Transverse colon (tissue), 4 donors: ENCODE results near the gene SCN5A. TPM values are rescaled to one million over a fixed set of nuclear protein-coding genes. Genes with fewer than 3 reads are reported as not detected.

Experiments used
- DNase-seq: peaks from one replicate; pipeline ENCODE4 v3.0.0-alpha.2; 2019
- H3K27ac ChIP-seq, 4 donors: fragments of 200-600 bp; sonication (generic); 2 replicates each; pipeline ENCODE4 v1.5.1; 2016 to 2018; ENCODE audit warnings: inconsistent platforms in 4 of 4
- H3K27me3 ChIP-seq: fragments of 200-600 bp; sonication (generic); 2 replicates; pipeline ENCODE4 v1.5.1; 2017; ENCODE audit warnings: inconsistent platforms
- H3K36me3 ChIP-seq, 4 donors: fragments of 200-600 bp; sonication (generic); 2 replicates each; pipeline ENCODE4 v1.5.1; 2017 to 2019; ENCODE audit warnings: inconsistent platforms in 4 of 4
- H3K4me1 ChIP-seq, 4 donors: fragments of 200-600 bp; sonication (generic); 2 replicates each; pipeline ENCODE4 v1.5.1; 2017 to 2020; ENCODE audit warnings: inconsistent platforms in 4 of 4
- H3K4me3 ChIP-seq, 4 donors: fragments of 200-600 bp; sonication (generic); 1 replicate in 1 of 4; 2 replicates in 3 of 4; pipeline versions ENCODE4 v1.5.1 to v1.6.1; 2017 to 2019; ENCODE audit warnings: inconsistent platforms in 4 of 4
- H3K9me3 ChIP-seq, 2 donors: fragments of 200-600 bp; sonication (generic); 2 replicates each; pipeline ENCODE4 v1.5.1; 2017 to 2019; ENCODE audit warnings: inconsistent platforms in 2 of 2
- EP300 ChIP-seq: sonication (generic); formaldehyde crosslinking; IDR thresholded peaks from one replicate; pipeline ENCODE4 v1.6.1; 2017; ENCODE audit warnings: antibody characterized with exemption, low read depth
- POLR2A ChIP-seq: fragments of 450-650 bp; IDR thresholded peaks from one replicate; pipeline ENCODE4 v1.6.1; 2016; ENCODE audit warnings: antibody characterized with exemption, mild to moderate bottlenecking, moderate library complexity
- POLR2AphosphoS5 ChIP-seq, 3 donors: sonication (generic); formaldehyde crosslinking; IDR thresholded peaks; one replicate each; pipeline ENCODE4 v1.6.1; 2016; ENCODE audit warnings: antibody characterized with exemption in 3 of 3
- WGBS, 2 donors: methylation state at CpG; one replicate each; pipeline ENCODE4 v1.1.5; 2018; ENCODE audit warnings: low coverage in 1 of 2; 5-methylcytosine and 5-hydroxymethylcytosine counted together
- in situ Hi-C, 4 donors: fragments of 200-750 bp; cut with MboI; loops; one replicate each; pipeline versions ENCODE4 v1.15.0 to v1.15.1; 2017; ENCODE audit warnings: low sequenced_read_pairs in 3 of 4, low pct_ligation_motif_present in 1 of 4, low pct_unique_long_range_greater_than_20kb in 1 of 4
- intact Hi-C: fragments of 100-400 bp; cut with DNase I; formaldehyde crosslinking; loops from one replicate; pipeline ENCODE4 v1.15.1; 2023; ENCODE audit warnings: low total_unique reads
- total RNA-seq, 4 donors: library from RNA; depleted of rRNA; stranded (reverse); fragments of >200 nt; gene quantifications; one replicate each; pipeline ENCODE4 v1.1.0, GENCODE V29; 2016
- TF ChIP-seq, protein P1 (sequence below), 5 experiments: fragments of 200-600 bp in 3 of 5; fragments of 450-650 bp in 2 of 5; sonication (generic) in 3 of 5; IDR thresholded peaks; 1 replicate in 2 of 5; 2 replicates in 3 of 5; pipeline ENCODE4 v1.5.1; 2016 to 2017; ENCODE audit warnings: antibody characterized with exemption in 5 of 5, inconsistent platforms in 3 of 5, mild to moderate bottlenecking in 2 of 5, moderate library complexity in 1 of 5

Gene SCN5A
- total RNA-seq, 4 donors from 2014 or later = 0.16 to 0.27 TPM; not detected in 2

DNA sequence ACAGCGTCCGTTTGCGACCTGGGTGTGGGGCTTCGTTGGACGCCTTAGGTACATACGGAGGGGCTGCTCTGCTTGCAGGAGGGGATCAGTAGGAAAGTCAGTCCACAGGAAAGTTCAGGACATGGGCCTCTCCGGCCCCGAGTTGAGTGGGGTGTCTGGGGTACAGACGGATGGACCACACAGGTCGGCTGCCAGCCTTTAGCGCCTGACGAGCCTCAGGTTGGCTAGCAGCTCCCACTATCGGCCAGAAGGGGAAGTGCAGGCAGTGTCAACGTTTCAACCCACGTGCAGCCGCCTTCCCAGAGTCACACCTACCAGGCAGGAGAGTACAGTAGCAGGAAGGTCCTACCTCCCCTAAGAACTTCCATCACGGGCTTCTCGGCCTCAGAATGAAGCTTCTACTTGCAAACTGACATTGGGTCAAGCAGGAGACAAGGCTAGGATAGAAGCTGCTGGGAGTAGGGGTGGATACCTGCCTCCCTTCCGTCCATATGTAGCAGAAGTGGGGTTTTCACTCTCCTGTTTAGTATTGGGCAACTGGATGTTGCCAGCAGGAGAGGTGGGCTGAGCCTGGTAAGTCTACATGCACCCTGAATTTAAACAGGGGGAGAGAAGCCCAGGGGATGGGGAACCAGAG, 1.8 kb upstream of the SCN5A start:
- intact Hi-C loops = loop anchor here (5.0 kb wide), 1 partner anchor 129 kb away; no protein-coding TSS in a partner anchor
- WGBS, 2 donors = 31% methylated on average over 12 of the region's 19 CpGs; no CpG with 5 or more reads in 1 of the 2 donors
- DNase-seq = peak; percentile 74

DNA sequence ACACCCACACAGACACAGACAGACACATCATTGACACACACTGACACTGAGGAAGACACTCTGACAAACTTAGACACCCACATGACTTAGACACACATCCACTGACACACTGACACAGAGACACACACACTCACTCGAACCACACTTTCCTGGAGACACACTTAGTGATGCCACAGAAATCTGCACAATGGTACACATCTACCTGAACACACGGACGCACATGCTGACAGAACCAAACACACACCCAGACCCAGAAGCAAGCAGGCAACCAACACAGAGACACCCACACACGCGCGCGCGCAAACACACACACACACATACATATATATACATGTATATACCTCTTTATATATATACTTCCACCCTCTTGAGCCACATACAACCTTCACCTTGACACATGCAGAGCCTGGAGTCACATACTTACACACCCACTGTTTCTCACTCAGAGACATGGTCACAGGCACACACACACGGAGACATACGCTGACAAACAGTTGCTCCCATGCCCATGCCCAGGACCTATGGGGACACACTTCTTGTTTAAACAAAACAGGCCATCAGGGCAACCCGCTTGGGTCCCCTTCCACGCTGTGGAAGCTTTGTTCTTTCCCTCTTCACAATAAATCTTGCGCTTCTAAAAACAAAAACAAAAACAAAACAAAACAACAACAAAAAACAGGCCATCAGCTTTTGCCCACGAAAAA, 913 bp upstream of the SCN5A start:
- 23 to 68% methylated on average over 5 to 14 of the region's 14 CpGs for WGBS, 2 donors
- no peak for TF ChIP-seq POLR2AphosphoS5 (IDR thresholded peaks at IDR 0.05)
- no peak for TF ChIP-seq POLR2A
- TF ChIP-seq, protein P1, sequence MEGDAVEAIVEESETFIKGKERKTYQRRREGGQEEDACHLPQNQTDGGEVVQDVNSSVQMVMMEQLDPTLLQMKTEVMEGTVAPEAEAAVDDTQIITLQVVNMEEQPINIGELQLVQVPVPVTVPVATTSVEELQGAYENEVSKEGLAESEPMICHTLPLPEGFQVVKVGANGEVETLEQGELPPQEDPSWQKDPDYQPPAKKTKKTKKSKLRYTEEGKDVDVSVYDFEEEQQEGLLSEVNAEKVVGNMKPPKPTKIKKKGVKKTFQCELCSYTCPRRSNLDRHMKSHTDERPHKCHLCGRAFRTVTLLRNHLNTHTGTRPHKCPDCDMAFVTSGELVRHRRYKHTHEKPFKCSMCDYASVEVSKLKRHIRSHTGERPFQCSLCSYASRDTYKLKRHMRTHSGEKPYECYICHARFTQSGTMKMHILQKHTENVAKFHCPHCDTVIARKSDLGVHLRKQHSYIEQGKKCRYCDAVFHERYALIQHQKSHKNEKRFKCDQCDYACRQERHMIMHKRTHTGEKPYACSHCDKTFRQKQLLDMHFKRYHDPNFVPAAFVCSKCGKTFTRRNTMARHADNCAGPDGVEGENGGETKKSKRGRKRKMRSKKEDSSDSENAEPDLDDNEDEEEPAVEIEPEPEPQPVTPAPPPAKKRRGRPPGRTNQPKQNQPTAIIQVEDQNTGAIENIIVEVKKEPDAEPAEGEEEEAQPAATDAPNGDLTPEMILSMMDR (IDR thresholded peaks at IDR 0.05) = no peak
- TF ChIP-seq EP300 = no peak
- Histone ChIP-seq H3K36me3 (no peaks in the 10 kb centered on the region), H3K9me3 (no peaks in the 10 kb centered on the region), H3K4me3 (peak overlapping the region in 1 of 4 donors; percentile 53), H3K4me1 (peaks cover 4 to 17% (median 11%) of the 10 kb centered on the region in 4 donors), H3K27me3 (peaks cover 45% of the 10 kb centered on the region), H3K27ac (no peak overlapping the region)
- no peak for DNase-seq
- in situ Hi-C loops = loop anchor here in 2 of 4 donors (5.0 to 10.0 kb wide), 2 partner anchors 126 to 128 kb away; no protein-coding TSS in a partner anchor
- intact Hi-C loops = loop anchor here (5.0 kb wide), 1 partner anchor 128 kb away; no protein-coding TSS in a partner anchor

More for the DNA sequence above, 1.8 kb upstream of the SCN5A start:
- H3K9me3 ChIP-seq = no peaks in the 10 kb centered on the region
- H3K4me3 ChIP-seq = no peak overlapping the region
- peaks cover 44% of the 10 kb centered on the region for H3K27me3 ChIP-seq
- H3K27ac ChIP-seq = no peak overlapping the region
- no peak for TF ChIP-seq POLR2AphosphoS5 (IDR thresholded peaks at IDR 0.05)
- TF ChIP-seq, protein P1 (IDR thresholded peaks at IDR 0.05) = peak; percentile 84 to 99 (median 96)
- H3K36me3 ChIP-seq = no peaks in the 10 kb centered on the region
- H3K4me1 ChIP-seq = peaks cover 4 to 17% (median 11%) of the 10 kb centered on the region in 4 donors
- in situ Hi-C loops = loop anchor here in 2 of 4 donors (5.0 to 10.0 kb wide), 2 partner anchors 126 to 129 kb away; no protein-coding TSS in a partner anchor

DNA sequence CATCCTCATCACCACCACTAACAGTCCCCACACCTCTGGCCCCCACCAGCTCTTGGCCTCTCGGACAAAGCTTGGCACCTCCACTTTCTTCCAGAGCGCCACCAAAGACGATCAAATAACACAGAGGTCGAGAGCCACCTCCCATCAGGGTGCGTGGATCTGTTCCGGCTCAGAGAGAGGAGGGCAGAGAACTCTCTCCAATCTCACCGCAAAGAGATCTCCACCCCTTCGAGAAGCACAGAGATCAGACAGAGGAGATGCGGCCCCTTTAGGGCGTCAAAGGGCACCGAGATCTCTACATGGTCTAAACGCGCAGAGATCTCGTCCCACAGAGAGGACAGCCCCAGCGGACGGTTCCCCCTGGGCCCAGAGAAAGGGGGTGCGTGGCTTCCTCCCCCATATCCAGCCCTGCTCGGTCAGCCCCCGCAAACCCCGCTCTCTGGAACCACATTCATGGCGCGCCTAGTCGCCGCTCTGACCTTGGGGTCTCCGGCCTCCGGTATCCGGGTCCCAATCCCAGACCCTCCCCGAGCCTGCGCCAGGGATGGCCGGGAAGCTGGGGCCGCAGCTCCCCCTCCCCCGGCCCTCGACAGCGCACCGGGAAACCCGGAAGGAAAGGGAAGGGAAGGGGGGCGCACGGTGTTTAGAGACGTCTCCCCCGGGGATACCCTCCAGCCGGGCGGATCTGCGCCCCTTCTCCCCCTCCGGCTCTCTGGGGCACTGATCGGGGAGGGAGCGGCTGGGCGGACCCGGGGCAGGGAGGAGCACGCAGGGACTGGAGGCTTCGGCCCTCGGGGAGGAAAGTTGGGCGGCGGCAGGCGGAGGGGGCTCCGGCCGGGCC, 608 bp downstream of the SCN5A start:
- TF ChIP-seq POLR2A = no peak
- TF ChIP-seq, protein P1 (IDR thresholded peaks at IDR 0.05) = no peak
- TF ChIP-seq POLR2AphosphoS5 (IDR thresholded peaks at IDR 0.05) = no peak
- no peak for TF ChIP-seq EP300
- Histone ChIP-seq H3K9me3 (no peaks in the 10 kb centered on the region), H3K27ac (no peak overlapping the region), H3K36me3 (no peaks in the 10 kb centered on the region), H3K27me3 (peaks cover 45% of the 10 kb centered on the region), H3K4me3 (peak overlapping the region; percentile 18 to 54 (median 46)), H3K4me1 (peaks cover 4 to 13% (median 10%) of the 10 kb centered on the region in 4 donors)
- intact Hi-C loops (loop anchor here (5.0 kb wide), 1 partner anchor 117 kb away; no protein-coding TSS in a partner anchor), in situ Hi-C loops (loop anchor here in 2 of 4 donors (5.0 to 10.0 kb wide), 2 partner anchors 124 to 127 kb away; no protein-coding TSS in a partner anchor)
- no peak for DNase-seq
- WGBS, 2 donors = 12% methylated on average over 50 of the region's 56 CpGs; no CpG with 5 or more reads in 1 of the 2 donors
